ENCODE results near the gene DDX5. TPM values are rescaled to one million over a fixed set of nuclear protein-coding genes. Genes with fewer than 3 reads are reported as not detected.
A peak's percentile ranks its signal among the peaks of the same experiment; 100 is the strongest.

DDX5 gene
- total and polyA plus RNA-seq, 9 donors, result 372 to 750 (median 559) TPM

DNA sequence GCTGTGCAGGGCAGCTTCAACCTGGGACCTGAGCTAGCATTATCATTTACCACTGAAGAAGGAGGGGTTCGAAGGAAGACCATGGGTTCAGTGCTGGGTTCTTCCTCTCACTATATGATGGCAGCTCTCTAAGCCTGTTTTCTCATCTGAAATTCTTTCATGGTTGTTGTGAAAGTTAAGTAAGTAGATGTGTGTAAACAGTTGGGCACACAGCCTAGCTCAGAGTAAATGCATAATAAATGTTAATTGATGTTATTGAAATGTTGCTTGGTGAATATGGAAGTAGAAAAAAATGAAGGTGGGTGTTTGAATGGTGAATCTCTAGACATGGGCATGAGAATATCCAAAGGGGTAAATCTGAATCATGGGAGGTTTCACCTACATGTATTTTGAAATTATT, 9.7 kb upstream of the DDX5 start:
- 91 to 96% (median 91%) methylated on average over 1 of the region's 1 CpG for WGBS, 3 donors
- H3K4me1 ChIP-seq (ENCODE audit: insufficient read depth), result no peaks in the 10 kb centered on the region
- no peaks in the 10 kb centered on the region for H3K27me3 ChIP-seq
- H3K27ac ChIP-seq, result no peak overlapping the region
- no peak for DNase-seq
- H3K36me3 ChIP-seq, result no peaks in the 10 kb centered on the region
- intact Hi-C loops (cut with DNase I), result no loop called here
- H3K4me3 ChIP-seq, result no peak overlapping the region
- H3K9me3 ChIP-seq, result no peaks in the 10 kb centered on the region
- TF ChIP-seq POLR2A (IDR thresholded peaks at IDR 0.05) (no peak), EP300 (IDR thresholded peaks at IDR 0.05) (no peak), CTCF (IDR thresholded peaks at IDR 0.05) (no peak)

GRCh38 chr17:64515419-64515818, 9.3 kb upstream of the DDX5 start:
- H3K36me3 ChIP-seq, result no peaks in the 10 kb centered on the region

DNA sequence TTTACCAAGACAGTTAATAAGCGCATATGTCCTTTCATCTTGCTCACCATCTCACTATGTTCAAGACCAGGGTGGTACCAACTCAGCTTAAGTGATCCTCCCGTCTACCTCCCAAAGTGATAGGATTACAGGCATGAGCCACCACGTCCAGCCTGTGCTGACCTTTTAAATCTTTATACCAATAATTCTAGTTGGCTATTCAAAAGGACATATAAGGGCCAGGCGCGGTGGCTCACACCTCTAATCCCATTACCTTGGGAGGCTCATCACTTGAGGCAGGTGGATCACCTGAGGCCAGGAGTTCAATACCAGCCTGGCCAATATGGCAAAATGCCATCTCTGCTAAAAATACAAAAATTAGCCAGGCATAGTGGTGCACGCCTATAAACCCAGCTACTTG, 3.1 kb upstream of the DDX5 start:
- no peaks in the 10 kb centered on the region for H3K9me3 ChIP-seq
- no peaks in the 10 kb centered on the region for H3K27me3 ChIP-seq
- DNase-seq, result no peak
- no peak overlapping the region for H3K4me3 ChIP-seq
- intact Hi-C loops (cut with DNase I), result no loop called here
- TF ChIP-seq POLR2A (IDR thresholded peaks at IDR 0.05), result no peak
- no peak for TF ChIP-seq CTCF (IDR thresholded peaks at IDR 0.05)
- TF ChIP-seq EP300 (IDR thresholded peaks at IDR 0.05), result no peak
- 84 to 87% (median 86%) methylated on average over 6 of the region's 6 CpGs for WGBS, 3 donors
- peaks cover 2% of the 10 kb centered on the region for H3K4me1 ChIP-seq (ENCODE audit: insufficient read depth)
- H3K27ac ChIP-seq, result no peak overlapping the region
- H3K36me3 ChIP-seq, result no peaks in the 10 kb centered on the region

More at GRCh38 chr17:64515419-64515818, 9.3 kb upstream of the DDX5 start:
- Histone ChIP-seq H3K27ac (no peak overlapping the region), H3K9me3 (no peaks in the 10 kb centered on the region), H3K4me1 (ENCODE audit: insufficient read depth) (no peaks in the 10 kb centered on the region), H3K4me3 (no peak overlapping the region), H3K27me3 (no peaks in the 10 kb centered on the region)
- TF ChIP-seq CTCF (IDR thresholded peaks at IDR 0.05) (no peak), EP300 (IDR thresholded peaks at IDR 0.05) (no peak), POLR2A (IDR thresholded peaks at IDR 0.05) (no peak)
- no peak for DNase-seq
- 72 to 90% (median 82%) methylated on average over 2 of the region's 2 CpGs for WGBS, 3 donors
- intact Hi-C loops (cut with DNase I), result no loop called here

GRCh38 chr17:64508683-64509082, 2.6 kb upstream of the DDX5 start:
- TF ChIP-seq CTCF (IDR thresholded peaks at IDR 0.05), result no peak
- no peak for TF ChIP-seq EP300 (IDR thresholded peaks at IDR 0.05)
- TF ChIP-seq POLR2A (IDR thresholded peaks at IDR 0.05), result no peak
- Histone ChIP-seq H3K36me3 (no peaks in the 10 kb centered on the region), H3K9me3 (no peaks in the 10 kb centered on the region), H3K27ac (no peak overlapping the region), H3K27me3 (no peaks in the 10 kb centered on the region), H3K4me1 (ENCODE audit: insufficient read depth) (peaks cover 4% of the 10 kb centered on the region), H3K4me3 (no peak overlapping the region)
- DNase-seq, result no peak
- 57 to 71% (median 61%) methylated on average over 2 of the region's 2 CpGs for WGBS, 3 donors
- intact Hi-C loops (cut with DNase I), result no loop called here

- no peak for DNase-seq
- Histone ChIP-seq H3K4me3 (peak overlapping the region; percentile 99), H3K36me3 (no peaks in the 10 kb centered on the region), H3K4me1 (ENCODE audit: insufficient read depth) (peaks cover 4% of the 10 kb centered on the region), H3K27ac (peak overlapping the region; percentile 97 to 99), H3K9me3 (no peaks in the 10 kb centered on the region), H3K27me3 (no peaks in the 10 kb centered on the region)
- WGBS, 3 donors, result 0% methylated on average over 13 of the region's 13 CpGs
- intact Hi-C loops (cut with DNase I), result no loop called here
- TF ChIP-seq EP300 (IDR thresholded peaks at IDR 0.05) (no peak), CTCF (IDR thresholded peaks at IDR 0.05) (peak in 1 of 3 donors; percentile 19)
Observed at GRCh38 chr17:64507413-64507782, 1.3 kb upstream of the DDX5 start.

Data from ovary (tissue), 9 donors.